HG02938 (cell line): Measurements from ENCODE around the gene IRF4.

Experiments used
- ATAC-seq: cut with Tn5 transposase; IDR thresholded peaks from one replicate; pipeline ENCODE4 v1.9.1; 2021; ENCODE audit warnings: mild to moderate bottlenecking, moderate library complexity; ENCODE audit not compliant: unreplicated experiment

IRF4 gene

GRCh38 chr6:436308-437036 is 44.9 kb downstream of the IRF4 start:
- ATAC-seq: no peak

DNA sequence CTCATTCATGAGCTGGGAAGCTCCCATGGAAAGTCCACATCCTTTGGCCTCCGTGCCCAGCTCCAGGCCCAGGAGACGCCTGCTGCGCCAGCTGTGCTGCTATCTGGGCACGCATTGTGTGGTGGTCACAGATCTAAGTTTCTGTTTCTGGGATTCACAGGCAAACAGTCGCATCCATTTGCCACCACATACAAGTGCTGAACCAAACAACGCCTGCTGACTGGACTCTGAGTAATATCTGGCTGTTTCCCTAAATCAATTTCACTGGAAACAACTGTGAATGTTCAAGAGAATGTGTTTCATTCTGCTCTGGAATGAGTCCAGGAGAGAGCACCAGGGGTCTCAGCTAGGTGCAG is 45.5 kb downstream of the IRF4 start:
- ATAC-seq: no peak

- no peak for ATAC-seq
These were observed 47.1 kb downstream of the IRF4 start for GRCh38 chr6:438634-439170.

GRCh38 chr6:439641-440167 is 48.2 kb downstream of the IRF4 start:
- ATAC-seq: no peak

- ATAC-seq: no peak
These were observed 49.8 kb downstream of the IRF4 start for GRCh38 chr6:441126-441920.

DNA sequence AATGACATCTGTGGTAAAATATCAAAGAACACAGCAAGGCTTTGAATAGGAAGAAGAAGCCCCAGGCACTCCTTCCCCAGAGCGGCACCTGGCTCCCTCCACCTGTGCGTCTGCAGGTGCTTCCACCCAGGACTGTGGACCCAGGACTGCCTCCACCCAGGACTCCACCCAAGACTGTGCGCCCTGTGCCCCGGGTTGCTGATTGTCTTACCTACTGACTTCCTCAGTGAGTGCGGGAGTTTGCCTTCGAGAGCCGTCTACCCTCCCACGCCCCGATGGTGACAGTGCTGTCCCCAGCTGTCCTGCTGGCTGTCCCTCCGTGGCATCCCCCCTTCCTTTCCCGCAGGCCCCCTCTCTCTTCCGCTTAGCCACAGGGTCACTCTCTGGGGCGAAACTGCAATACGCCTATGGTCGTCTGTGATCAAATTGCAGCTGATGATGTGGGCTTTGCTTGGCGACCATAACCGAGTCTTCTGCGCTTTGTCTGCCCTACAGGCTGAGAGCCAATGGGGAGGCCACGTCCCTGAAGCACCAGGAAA is 52.1 kb downstream of the IRF4 start:
- ATAC-seq: no peak

GRCh38 chr6:444653-445275 is 53.2 kb downstream of the IRF4 start:
- no peak for ATAC-seq

- ATAC-seq: no peak
These were observed 54.2 kb downstream of the IRF4 start for GRCh38 chr6:445571-446417.

- ATAC-seq: no peak
These were observed 55.1 kb downstream of the IRF4 start for GRCh38 chr6:446418-447366.

DNA sequence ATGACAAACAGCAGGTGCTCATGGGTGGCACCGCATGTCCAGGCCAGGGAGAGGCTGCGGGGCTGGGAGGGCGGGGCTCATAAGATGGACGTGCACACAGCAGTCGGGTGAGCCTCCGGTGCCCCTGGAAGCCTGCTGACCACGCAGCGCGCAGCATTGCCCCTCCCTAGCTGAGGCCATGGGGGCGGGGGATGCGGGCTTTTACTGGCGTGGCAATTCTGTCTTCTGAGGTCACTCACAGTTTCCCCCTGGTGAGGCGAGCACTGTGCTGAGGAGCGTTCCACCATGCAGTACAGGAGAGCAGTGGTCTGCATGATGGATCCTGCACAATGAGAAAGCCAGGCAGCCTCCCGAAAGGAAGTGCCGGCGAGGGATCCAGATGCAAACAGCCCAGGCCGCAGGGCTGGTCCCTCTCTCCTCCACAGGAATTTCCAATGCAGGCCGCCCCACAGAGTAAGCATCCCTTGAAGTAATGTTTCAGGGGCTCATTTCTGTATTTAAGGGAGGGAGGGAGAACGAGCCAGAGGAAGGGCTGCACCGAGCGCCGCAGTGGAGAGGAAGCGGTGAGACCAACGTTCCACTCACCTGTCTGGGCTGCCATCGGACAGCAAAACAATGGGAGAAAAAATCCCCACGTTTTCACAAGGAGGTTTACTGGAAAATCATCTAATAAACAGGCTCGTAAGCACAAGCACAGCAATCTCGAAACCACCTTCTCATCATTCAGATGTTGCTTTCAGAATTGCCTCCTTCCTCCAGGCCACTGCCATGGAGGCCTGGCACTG is 56.0 kb downstream of the IRF4 start:
- no peak for ATAC-seq

GRCh38 chr6:448296-449056 is 56.9 kb downstream of the IRF4 start:
- ATAC-seq: no peak

DNA sequence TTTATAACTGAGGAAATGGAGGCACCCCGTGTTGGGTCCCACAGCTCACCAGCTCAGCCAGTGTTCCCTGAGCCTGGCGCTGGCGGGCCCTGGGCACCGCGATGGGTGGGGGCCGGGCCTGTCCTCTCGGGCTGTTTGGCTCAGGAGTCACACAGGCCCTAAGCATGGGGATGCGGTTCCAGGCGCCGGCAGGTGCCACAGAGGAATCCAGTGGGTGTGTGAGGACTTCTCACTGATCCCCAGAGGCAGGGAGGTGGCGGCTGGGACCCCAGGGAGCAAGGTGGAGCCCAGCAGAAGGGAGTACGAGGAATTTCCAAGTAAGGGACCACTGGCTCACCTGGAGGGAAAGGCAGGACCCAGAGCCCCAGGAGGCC is 57.5 kb downstream of the IRF4 start:
- no peak for ATAC-seq

- ATAC-seq: no peak
These were observed 58.2 kb downstream of the IRF4 start for GRCh38 chr6:449486-450419.

- no peak for ATAC-seq
These were observed 59.8 kb downstream of the IRF4 start for GRCh38 chr6:451336-451735.

- ATAC-seq: no peak
These were observed 60.3 kb downstream of the IRF4 start for GRCh38 chr6:451847-452246.

- ATAC-seq: no peak
These were observed 60.9 kb downstream of the IRF4 start for GRCh38 chr6:452301-453067.
